GM18867 (cell line): ENCODE results near the gene PSME3IP1.
"Not testable (repeated sequence)": the region's sequence is repeated elsewhere in the genome, so short reads cannot be mapped to it uniquely, and the experiment has no call there.

ENCODE experiments used
- ATAC-seq: cut with Tn5 transposase; IDR thresholded peaks from one replicate; pipeline ENCODE4 v1.9.1; 2021; ENCODE audit warnings: mild to moderate bottlenecking, moderate library complexity; ENCODE audit not compliant: unreplicated experiment

PSME3IP1 gene

GRCh38 chr16:57127037-57127763 lies 58.6 kb downstream of the PSME3IP1 start:
- ATAC-seq = no peak

GRCh38 chr16:57126411-57126810 lies 59.4 kb downstream of the PSME3IP1 start:
- no peak for ATAC-seq

- no peak for ATAC-seq
Measured at GRCh38 chr16:57125969-57126368, 59.9 kb downstream of the PSME3IP1 start.

GRCh38 chr16:57125376-57125775 lies 60.5 kb downstream of the PSME3IP1 start:
- no peak for ATAC-seq

GRCh38 chr16:57123974-57124674 lies 61.7 kb downstream of the PSME3IP1 start:
- no peak for ATAC-seq

- ATAC-seq = no peak
Measured at GRCh38 chr16:57123216-57123973, 62.4 kb downstream of the PSME3IP1 start.

GRCh38 chr16:57118461-57119084 lies 67.3 kb downstream of the PSME3IP1 start:
- ATAC-seq = no peak

GRCh38 chr16:57115514-57116182 lies 70.2 kb downstream of the PSME3IP1 start:
- ATAC-seq = no peak

GRCh38 chr16:57115168-57115513 lies 70.7 kb downstream of the PSME3IP1 start:
- no peak for ATAC-seq

- no peak for ATAC-seq
Measured at GRCh38 chr16:57113664-57114063, 72.2 kb downstream of the PSME3IP1 start.

GRCh38 chr16:57113042-57113453 lies 72.8 kb downstream of the PSME3IP1 start:
- ATAC-seq = no peak

GRCh38 chr16:57112403-57113041 lies 73.3 kb downstream of the PSME3IP1 start:
- ATAC-seq = no peak

GRCh38 chr16:57111420-57111819 lies 74.4 kb downstream of the PSME3IP1 start:
- no peak for ATAC-seq

- no peak for ATAC-seq
Measured at GRCh38 chr16:57110937-57111336, 74.9 kb downstream of the PSME3IP1 start.

GRCh38 chr16:57109259-57110105 lies 76.4 kb downstream of the PSME3IP1 start:
- not testable (repeated sequence) for ATAC-seq

- no peak for ATAC-seq
Measured at GRCh38 chr16:57108432-57108831, 77.4 kb downstream of the PSME3IP1 start.

GRCh38 chr16:57107321-57107922 lies 78.4 kb downstream of the PSME3IP1 start:
- no peak for ATAC-seq

GRCh38 chr16:57106767-57107166 lies 79.1 kb downstream of the PSME3IP1 start:
- ATAC-seq = no peak

GRCh38 chr16:57105184-57105583 lies 80.7 kb downstream of the PSME3IP1 start:
- no peak for ATAC-seq
